ENCODE measurements around the gene TLCD5. TPM values are rescaled to one million over a fixed set of nuclear protein-coding genes. Genes with fewer than 3 reads are reported as not detected.

TLCD5 gene
- total RNA-seq, 4 donors from 2014 or later: 1.4 to 3.1 (median 2.2) TPM

DNA sequence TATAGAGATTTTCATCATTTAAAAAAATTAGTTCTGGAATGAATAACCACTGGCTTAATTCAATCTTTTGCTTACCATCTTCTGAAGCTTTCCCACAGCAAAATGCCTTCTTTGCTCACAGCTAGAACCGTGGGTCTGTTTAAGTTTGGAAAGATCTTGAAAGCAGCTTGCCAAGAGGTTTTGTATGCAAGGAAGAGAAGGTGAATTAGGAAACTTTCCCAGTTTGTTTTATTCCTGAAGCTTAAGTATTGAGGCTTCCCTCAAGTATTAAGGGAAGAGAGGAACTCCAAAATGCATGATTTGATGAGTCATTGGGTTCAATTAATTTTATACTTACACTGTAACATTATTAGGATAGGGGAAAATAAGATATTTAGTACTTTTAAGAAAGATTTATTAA, 9.2 kb downstream of the TLCD5 start:
- no peaks in the 10 kb centered on the region for H3K9me3 ChIP-seq
- H3K4me3 ChIP-seq: no peak overlapping the region
- peaks cover 0 to 16% (median 3%) of the 10 kb centered on the region in 4 donors for H3K4me1 ChIP-seq
- no peak for DNase-seq
- H3K27me3 ChIP-seq: no peaks in the 10 kb centered on the region
- no peaks in the 10 kb centered on the region for H3K36me3 ChIP-seq
- H3K27ac ChIP-seq: no peak overlapping the region
- no peak for TF ChIP-seq POLR2A (IDR thresholded peaks at IDR 0.05)
- TF ChIP-seq, protein P1, sequence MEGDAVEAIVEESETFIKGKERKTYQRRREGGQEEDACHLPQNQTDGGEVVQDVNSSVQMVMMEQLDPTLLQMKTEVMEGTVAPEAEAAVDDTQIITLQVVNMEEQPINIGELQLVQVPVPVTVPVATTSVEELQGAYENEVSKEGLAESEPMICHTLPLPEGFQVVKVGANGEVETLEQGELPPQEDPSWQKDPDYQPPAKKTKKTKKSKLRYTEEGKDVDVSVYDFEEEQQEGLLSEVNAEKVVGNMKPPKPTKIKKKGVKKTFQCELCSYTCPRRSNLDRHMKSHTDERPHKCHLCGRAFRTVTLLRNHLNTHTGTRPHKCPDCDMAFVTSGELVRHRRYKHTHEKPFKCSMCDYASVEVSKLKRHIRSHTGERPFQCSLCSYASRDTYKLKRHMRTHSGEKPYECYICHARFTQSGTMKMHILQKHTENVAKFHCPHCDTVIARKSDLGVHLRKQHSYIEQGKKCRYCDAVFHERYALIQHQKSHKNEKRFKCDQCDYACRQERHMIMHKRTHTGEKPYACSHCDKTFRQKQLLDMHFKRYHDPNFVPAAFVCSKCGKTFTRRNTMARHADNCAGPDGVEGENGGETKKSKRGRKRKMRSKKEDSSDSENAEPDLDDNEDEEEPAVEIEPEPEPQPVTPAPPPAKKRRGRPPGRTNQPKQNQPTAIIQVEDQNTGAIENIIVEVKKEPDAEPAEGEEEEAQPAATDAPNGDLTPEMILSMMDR (IDR thresholded peaks at IDR 0.05): no peak

DNA sequence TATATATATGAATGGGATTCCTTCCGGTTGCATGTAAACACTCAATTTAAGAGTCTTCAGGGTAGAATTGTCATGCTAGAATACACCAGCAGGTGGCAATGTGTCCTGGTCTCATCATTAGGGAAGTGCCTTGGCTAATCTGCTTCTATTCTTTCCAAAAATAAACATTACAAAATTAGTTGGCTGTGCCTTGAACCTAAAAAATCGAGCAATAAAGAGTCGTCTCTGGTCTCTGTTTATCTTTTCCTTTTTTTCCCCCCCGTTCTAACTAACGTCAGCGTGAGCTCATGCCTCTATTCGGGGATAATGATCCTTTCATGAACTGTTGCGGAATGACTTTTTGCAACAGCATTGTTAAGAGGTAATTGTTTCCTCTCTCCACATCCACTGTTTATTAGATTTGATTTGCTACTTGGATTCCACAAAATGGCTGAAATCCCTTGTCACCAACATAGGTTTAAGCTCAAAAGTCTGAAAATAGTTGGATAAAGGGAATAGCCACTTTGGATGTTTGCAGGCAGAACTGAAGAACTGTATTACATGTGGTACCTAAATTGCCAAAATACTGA, 9.9 kb downstream of the TLCD5 start:
- DNase-seq: peak in 2 of 3 donors; percentile 69 to 89
- TF ChIP-seq, protein P1 (IDR thresholded peaks at IDR 0.05): peak; percentile 51 to 79 (median 74)
- no peak for TF ChIP-seq POLR2A (IDR thresholded peaks at IDR 0.05)
- Histone ChIP-seq H3K27ac (peak overlapping the region; percentile 85 to 97 (median 92)), H3K4me3 (peak overlapping the region; percentile 74 to 96 (median 92)), H3K4me1 (peaks cover 0 to 23% (median 3%) of the 10 kb centered on the region in 4 donors), H3K36me3 (no peaks in the 10 kb centered on the region), H3K9me3 (no peaks in the 10 kb centered on the region), H3K27me3 (no peaks in the 10 kb centered on the region)

DNA sequence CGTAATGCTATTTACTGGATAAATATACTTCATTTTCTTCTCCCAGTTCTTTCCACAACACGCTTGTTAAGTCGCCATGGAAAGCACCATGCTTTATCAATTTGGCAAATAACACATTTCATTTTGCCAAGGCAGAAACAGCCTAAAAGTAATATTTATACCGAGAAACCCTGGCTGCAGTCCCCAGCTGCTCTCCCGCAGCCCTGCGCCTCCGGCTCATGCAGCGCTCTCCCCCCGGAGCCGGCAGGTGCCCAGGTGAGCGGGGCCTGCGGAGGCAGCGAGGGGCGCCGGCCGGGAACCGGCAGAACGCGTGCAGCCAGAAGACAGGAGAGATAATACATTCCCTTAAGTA, 10.4 kb downstream of the TLCD5 start:
- H3K4me3 ChIP-seq: peak overlapping the region; percentile 74 to 96 (median 92)
- no peaks in the 10 kb centered on the region for H3K27me3 ChIP-seq
- no peaks in the 10 kb centered on the region for H3K36me3 ChIP-seq
- TF ChIP-seq, protein P1 (IDR thresholded peaks at IDR 0.05): no peak
- TF ChIP-seq POLR2A (IDR thresholded peaks at IDR 0.05): no peak
- H3K27ac ChIP-seq: peak overlapping the region; percentile 85 to 97 (median 92)
- peaks cover 0 to 28% (median 3%) of the 10 kb centered on the region in 4 donors for H3K4me1 ChIP-seq
- H3K9me3 ChIP-seq: no peaks in the 10 kb centered on the region
- no peak for DNase-seq

DNA sequence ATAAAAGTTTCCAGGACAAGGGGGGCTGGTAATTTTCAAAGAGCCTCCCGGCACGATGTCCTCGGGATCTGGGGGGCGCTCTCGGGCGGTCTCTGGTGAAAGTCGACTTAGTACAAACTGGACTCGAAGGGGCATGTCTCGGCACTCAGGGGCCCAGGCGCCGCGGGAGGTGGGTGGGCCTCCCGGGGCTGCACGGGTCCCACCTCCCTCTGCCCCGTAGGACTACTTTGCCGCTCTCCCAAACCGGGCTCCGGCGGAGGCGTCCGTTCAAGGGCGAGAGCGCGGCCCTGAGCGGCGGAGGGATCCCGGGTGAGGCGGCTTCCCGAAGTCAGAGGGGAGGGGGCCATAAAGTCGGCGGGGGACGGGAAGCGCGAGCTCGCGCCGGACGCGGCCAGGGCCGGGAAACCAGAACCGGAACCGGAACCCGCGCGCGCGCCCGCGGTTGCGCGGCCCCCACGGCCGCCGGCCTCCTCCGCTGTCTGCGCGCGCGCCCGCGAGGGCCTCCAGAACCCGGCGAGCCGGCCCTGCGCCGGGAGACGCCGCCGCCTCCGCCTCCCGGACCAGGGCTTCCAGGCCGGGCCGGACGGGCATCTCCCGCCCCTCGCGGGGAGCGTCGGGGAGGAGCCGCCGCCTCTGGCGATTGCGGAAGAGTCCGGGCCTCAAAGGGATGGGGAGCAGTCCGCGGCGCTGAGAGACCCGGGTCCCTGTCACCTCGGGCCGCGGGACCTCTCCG, 11.0 kb downstream of the TLCD5 start, which contains the start of gene ARHGEF12:
TSS of gene ARHGEF12 (plus strand) at position 506 of the 733 bp plus-strand sequence. CDS start 831 bp downstream, outside the sequence.
- peak; percentile 60 to 77 for TF ChIP-seq POLR2A (IDR thresholded peaks at IDR 0.05)
- TF ChIP-seq, protein P1 (IDR thresholded peaks at IDR 0.05): peak in 2 of 6 experiments; percentile 8 to 10
- DNase-seq: peak; percentile 79 to 97 (median 96)
- no peaks in the 10 kb centered on the region for H3K9me3 ChIP-seq

DNA sequence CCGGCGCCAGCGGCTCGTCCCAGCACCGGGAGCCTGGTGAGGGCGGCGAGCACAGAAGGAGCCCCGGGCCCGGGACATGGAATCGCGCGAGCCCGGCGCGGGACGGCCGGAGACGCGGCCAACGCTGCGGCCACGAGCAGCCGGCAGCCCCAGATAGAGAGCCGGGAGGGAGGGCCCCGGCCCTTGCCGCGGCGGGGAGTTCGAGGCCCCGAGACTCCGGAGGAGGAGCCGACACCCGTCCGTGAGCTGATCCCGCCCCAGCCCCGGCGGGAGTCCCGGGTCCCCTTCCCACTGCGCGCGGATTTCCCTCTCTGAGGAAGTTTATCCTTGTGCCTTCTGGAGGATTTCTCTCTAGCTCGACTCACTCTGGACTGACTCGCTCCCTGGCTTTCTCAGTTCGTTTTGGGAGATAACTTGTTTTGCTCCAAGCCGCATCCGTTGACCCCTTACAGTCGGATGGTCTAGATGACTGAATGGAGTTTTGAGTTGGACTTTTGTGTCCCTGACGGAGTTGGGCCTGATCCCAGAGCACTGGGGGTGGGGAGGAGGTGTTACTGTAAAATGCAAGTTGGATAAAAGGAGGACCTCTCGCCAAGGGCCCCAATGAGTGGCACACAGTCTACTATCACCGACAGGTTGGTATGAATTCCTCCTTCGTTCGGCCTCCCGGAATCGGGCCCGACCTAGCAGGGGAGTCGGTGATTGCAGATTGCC, 11.7 kb downstream of the TLCD5 start:
- TF ChIP-seq POLR2A (IDR thresholded peaks at IDR 0.05): no peak
- TF ChIP-seq, protein P1 (IDR thresholded peaks at IDR 0.05): no peak
- Histone ChIP-seq H3K4me3 (peak overlapping the region; percentile 74 to 96 (median 92)), H3K27me3 (no peaks in the 10 kb centered on the region), H3K9me3 (no peaks in the 10 kb centered on the region), H3K4me1 (peaks cover 0 to 38% (median 3%) of the 10 kb centered on the region in 4 donors), H3K27ac (peak overlapping the region; percentile 85 to 97 (median 92)), H3K36me3 (no peaks in the 10 kb centered on the region)
- peak; percentile 19 to 62 (median 59) for DNase-seq

More for the DNA sequence above, 11.0 kb downstream of the TLCD5 start, which contains the start of gene ARHGEF12:
- Histone ChIP-seq H3K4me3 (peak within 1 kb of the TSS; percentile 74 to 96 (median 92)), H3K4me1 (peaks cover 0 to 34% (median 3%) of the 10 kb centered on the region in 4 donors), H3K27ac (peak within 1 kb of the TSS; percentile 85 to 97 (median 92)), H3K36me3 (no peaks in the 10 kb centered on the region), H3K27me3 (no peaks in the 10 kb centered on the region)
